DMS53 treated with DMSO at 0.1 percent for 48 hours (cell line): ENCODE data around the gene MOG.

Experiments
- DNase-seq: peaks from one replicate; lab custom pipeline; 2025; ENCODE audit not compliant: unreplicated experiment; lab: John Stamatoyannopoulos, UW

The MOG gene

DNA sequence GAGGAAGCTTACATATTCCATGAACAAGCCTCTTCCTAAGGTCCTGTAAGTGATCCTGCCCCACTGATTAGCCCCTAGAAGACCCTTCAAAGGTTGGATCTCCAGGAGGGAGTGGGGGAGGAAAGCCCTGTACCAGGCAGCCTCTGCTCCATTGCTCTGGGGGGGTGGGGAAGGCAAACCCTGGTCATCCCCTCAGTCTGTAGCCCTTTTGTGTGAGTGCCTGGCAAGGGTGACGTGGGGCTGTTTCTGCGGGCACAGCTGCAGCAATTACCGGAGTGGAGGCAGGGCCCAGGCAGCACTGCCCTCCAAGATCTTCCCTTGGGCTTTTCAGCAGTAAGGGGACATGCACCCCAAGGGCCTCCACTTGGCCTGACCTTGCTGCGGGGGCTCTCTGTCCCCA lies at the start of gene MOG:
Gene MOG, plus strand, starts transcription at position 295 of the 400 bp plus-strand sequence. CDS start 118 bp downstream, outside the sequence.
- DNase-seq = no peak

DNA sequence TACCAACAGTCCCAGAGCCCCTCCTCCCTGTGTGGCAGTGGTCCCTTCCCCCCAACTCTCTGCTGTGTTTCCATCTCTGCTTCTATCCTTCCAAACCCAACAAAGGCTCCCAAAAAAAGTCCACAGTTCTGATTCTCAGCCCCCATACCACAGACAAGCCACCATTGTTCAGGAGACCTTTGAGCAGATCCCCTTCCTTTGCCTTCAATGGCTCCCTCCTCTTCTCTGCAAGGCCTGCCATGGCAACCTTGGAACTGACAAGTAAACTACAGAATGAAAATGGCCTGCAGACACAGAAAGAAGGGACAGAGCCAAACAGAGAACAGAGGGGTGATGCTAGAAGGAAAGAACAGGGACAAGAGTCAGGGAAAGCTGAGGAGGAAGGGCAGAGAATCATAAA lies 48.8 kb upstream of the MOG start:
- DNase-seq = no peak

DNA sequence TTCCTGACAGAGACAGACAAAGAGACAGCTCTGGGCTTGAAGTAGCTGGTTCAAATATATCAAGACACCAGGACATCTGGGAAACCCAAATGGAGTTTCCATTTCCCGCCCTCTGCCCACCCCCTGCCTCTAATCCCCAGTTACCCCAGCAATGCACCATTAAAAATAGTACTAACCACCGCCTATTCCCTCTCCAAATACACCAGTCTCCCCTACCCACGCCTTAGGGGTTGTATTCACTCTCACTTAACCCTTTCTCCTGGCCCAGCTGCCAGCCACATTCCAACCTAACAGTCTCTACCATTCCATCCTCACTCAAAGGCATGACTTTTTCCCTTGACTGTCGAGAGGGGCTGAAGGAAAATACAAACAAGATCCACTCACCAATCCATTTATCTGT lies 46.4 kb upstream of the MOG start:
- DNase-seq = no peak

DNA sequence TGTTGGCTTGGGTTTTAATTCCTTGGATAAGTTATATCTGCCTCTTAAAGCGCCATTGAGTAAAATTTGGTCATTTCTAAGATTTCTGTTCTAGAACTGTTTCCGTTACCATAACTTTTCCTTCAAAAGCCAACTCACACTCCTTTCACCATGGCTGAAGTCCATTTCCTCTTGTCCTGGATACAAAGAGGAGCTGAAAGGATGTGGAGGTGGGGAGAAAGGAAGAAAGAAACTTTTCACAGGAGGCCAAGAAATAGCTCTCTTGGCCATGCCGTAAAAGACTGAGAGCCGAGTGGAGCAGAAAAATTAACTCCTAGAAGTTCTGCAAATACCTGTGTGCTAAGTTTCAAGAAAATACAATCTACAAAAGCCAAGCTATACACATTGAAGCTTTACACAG lies 45.5 kb upstream of the MOG start:
- no peak for DNase-seq

DNA sequence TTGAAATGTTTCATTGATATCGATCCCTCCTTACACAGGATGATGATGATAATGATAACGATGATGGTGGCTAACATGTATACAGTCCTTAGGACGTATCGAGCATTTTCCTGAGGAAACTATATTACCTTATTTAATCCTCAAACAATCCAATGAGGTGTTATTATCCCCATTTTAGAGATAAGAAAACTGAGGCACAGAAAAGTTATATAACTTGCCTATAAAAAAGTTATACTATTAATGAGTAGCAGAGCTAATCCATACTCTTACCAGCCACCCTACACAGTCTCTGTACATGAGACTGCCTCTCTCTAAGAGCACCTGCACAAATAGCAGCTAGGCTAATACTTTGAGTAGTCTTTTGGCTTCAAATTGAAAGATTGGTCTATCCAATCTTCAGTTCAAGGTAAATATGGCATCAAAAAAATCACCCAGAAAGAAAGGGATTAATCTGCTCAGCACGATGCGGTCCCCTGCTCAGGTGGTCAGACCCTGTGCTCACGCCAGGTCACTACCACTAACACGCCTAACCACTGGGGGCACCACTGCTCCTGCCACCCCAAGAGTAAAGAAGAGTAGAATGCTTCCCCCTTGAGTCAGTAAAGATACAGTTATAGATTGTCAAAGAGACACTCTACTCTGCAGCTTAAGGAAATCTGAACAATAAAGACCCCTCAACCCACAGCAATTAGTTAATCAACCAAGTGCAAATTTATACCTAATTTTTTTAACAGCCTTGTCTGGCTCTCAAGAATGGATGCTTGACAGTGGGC lies 38.9 kb upstream of the MOG start:
- no peak for DNase-seq

DNA sequence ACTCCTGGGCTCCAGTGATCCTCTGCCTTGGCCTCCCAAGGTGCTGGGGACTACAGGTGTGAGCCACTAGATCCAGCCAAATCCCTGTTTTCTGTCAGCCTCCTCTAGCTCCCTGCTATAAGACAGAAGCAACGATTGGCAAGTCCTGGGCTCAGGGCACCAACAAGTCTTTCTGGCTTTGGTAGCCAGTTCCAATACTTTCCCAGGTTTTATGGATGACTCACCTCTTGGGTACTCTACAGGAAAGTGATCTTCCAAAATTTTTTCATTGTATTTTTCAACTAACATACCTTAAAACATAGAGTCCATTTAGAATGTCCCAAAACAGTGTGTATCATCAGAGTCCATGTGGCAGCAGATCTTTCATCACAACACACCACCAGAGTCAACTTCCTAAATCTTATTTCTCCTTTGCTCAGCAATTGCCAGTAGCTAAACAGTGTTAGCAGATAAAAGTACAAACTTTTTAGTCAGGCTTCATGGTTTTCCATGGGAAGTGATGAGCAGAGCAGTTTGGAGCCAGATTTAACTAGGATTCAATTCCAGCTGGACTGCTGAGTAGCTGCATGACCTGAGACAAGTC lies 37.2 kb upstream of the MOG start:
- no peak for DNase-seq

DNA sequence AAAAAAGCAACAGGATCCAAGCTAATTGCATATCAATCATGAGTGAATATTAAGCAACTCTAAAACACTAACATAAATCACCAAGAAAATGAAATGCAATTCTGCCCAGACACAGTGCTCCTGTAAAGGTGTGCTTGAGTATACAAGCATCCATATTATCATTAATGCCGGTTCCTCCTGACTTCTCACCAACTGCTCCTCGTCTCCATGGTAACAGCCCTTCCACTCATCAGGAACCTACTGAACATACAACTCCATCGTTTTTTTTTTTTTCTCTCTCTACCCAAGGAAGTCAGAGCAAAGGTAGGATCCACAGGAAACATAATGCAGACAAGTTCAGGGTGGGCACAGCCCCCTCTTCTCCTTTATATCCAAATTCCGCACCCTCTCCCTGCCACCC lies 36.3 kb upstream of the MOG start:
- no peak for DNase-seq

DNA sequence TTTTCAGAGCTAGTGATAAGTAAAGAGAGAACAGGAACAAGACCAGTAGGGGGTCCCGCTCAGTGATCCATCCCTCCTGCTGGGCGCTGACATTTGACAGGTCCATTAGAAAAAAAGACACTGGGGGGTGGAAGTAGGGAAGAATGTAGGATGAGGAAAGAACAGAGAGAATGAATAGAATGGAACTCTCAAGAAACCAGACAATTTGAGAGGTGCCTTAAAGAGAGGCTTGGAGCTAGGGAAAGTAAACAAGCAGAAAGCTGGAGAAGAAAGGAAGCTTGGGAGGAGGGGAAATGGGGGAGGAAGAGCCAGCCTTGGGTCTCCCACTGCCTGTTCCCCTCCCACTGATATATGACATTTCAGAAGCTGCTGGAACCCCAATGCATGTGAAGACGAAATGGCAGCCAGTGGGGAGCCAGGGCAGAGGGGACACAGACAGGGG lies 32.4 kb upstream of the MOG start:
- DNase-seq = no peak

DNA sequence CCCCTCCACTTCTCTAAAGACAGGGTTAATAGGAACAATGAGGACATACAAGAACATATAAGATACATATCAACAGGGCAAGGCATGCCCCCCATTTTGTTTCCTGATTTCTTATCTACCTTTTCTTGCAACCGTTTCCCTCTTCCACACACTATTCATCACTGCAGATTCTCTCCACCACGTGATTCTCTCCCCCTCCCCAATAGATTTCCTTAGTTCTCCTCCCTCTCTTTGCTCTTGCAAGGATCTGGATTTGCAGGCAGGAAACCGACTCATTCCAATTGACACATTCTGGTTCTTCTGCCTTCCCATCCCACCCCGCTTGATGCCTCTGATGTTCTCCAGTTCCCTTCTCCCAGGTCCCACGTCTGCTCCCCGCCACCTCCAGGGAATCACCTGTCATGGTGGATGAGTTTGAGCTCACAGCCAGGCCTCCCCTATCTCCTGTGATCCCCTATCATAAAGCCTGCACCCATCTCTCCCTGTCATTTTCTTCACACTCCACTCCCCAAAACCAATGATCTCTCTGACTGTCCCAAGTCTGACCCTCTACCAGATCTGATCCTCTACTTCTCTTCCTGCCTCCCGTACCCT lies 31.5 kb upstream of the MOG start:
- no peak for DNase-seq

DNA sequence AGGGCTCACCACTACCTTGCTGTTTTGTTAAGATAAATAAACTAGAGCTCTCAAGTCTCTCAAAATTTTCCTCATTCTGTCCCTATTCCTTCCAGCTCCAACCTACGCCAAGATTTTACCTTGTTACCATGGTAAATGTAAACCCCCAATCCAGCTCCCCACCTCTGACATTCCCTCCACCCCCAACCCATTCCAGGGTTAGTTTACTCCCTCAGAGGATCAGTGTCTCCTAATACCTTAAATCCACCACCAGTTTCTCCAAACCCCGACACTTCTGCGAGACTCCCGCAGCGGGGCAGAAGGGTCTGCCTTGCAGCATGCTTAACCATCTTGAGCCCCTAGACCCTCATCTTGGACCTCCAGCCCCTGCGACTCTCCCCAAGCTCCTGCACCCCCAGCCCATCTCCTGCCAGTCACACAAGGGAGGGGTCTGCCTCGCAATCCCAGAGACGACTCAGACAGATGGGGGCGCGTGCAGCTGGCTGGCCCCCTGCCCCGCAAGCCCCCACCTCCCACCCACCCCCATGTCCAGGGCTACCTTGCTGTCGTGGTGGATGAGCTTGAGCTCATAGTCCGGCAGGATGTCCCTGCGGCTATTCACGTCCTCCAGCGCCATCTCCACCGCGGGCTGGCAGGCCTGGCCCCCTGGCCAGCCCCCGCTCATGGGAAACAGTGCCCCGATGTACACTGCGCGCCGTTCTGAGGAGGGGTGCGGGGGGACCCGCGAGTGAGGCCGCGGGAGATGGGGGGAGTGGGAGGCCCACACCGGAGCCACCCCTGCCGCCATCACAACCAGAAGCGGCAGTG lies 29.7 kb upstream of the MOG start:
- no peak for DNase-seq

DNA sequence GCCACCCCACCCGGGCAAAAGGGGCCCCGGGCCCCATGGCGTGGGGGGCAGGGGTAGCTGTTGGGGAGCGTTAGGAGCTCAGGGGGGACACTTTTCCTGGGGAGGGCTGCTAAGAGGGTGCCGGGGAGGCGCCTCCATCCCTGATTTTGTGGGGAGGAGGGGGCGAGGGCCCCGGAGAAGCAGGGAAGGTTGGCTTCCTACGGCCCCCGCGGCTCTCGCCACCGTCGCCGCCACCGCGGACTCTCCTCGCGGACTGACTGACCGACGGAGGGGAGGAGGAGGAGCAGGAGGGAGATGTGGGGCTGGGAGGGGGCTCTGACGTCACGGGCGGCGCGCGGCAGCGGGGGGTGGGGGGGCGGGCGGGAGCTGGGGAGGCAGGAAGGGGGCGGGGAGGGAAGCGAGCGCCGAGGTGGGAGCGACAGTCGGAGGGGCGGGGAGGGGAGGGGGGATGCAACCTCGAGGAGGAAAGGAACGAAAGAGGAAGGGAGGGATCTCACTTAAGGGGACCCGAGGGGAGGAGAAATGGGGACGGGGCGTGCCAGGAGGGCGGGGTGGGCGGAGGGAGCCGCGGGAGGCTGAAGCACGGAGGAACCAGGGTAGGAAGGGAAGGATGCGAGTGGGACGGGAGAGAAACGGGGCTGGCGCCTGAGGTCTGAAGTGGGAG lies 29.0 kb upstream of the MOG start:
- DNase-seq = peak; percentile 35

DNA sequence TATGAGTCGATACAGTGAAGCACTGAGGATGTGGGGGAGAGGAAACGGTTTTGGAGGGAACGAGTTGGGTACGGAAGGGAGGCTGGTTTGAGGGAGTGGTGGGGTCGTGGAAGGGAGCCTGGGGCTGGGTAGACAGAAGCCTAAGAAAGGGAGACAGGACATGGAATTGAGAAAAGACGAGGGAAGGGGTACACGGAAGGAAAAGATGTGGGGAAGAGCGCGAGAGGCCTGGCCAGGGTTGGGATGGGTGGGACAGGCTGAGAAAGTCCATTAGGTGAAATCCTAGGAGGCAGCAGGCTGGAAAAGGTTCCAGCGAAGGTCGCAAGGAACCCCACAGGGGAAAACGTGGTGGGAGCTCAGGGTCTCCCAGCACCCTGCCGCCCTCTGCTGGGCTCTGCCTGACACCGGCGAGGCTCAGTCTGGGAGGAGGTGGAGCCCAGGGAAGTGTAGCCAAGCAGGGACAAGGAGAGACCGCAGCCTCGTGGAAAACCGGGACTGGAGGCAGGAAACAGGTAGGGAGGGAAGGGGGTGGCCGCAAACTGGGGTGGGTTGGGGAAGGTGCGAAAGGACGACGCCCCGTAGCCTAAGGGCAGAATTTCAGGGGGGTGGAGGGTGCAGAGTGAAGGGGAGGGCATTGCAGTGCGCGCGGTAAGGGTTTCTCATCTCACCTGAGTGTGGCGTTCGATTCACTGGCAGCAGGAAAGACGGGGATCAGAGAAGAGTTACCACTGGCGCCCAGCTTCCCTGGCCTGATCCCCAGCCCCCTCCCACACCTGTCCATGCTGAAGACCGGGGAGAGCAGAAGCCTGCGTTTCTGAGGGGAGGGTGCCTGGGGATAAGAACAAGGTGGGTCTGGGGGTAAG lies 28.2 kb upstream of the MOG start:
- peak; percentile 80 for DNase-seq

DNA sequence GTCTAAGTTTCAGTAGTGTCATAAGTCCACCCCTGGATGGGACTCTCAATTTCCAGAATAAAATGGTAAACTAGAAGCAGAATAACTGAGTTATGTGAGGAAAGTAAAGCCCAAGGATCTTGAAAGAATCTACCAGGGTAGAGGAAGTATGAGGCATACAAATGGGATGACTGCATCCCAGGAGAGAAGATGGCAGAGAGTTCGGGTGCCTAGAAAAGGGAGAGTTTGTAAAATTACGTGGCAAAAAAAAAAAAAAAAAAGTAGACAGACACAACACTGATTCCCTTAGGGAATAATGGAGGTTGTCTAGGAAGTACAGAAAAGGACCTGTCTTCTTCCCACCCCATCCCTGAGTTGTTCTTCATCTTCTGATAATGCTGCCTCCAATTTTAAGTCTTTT lies 27.3 kb upstream of the MOG start:
- no peak for DNase-seq

DNA sequence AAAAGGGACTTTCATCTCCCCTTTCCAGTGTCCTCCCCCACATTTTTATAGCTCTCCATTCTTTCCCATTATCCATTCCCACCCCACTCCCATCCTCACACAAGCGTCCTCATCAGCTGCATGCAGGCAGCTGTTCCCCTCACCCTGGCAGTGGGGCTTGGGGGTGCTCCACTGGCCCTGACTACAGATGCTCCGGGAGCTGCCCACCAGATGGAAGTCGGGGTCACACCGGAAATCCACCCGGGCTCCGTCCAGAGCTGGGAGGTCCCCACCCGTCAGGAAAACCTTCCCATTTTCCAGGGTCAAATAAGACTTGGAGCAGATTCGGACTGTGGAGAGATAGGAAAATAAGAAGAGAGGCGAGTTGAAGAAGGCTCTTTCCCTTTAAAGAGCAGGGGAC lies 26.6 kb upstream of the MOG start:
- DNase-seq = no peak

DNA sequence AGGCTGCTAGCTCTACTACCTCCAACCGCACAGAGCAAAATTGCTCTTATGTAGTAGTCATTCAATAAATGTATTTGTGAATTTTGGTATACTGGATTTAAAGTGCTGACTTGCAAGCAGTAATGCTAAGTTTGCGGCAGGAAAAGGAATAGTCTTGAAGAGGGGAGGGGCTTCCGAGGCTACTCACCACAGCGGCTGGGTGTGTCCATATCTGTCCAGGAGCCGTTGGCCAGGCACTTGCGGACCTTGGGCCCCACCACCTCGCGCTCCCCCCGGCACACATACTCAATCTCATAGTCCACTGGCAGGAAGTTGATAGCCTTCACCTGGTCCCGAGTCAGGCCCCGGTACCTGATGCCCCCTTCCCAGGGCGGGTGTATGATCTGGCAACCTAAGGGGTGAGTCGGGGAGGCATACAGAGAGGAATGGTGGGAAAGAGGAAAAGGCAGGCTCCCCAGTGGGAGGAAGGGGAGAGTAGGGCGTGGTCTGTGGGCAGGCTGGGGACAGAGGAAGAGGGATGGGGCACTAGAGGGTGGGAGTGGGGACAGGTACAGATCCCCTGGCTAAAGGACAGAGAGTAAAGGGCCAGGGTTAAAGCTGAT lies 25.6 kb upstream of the MOG start:
- DNase-seq = no peak

DNA sequence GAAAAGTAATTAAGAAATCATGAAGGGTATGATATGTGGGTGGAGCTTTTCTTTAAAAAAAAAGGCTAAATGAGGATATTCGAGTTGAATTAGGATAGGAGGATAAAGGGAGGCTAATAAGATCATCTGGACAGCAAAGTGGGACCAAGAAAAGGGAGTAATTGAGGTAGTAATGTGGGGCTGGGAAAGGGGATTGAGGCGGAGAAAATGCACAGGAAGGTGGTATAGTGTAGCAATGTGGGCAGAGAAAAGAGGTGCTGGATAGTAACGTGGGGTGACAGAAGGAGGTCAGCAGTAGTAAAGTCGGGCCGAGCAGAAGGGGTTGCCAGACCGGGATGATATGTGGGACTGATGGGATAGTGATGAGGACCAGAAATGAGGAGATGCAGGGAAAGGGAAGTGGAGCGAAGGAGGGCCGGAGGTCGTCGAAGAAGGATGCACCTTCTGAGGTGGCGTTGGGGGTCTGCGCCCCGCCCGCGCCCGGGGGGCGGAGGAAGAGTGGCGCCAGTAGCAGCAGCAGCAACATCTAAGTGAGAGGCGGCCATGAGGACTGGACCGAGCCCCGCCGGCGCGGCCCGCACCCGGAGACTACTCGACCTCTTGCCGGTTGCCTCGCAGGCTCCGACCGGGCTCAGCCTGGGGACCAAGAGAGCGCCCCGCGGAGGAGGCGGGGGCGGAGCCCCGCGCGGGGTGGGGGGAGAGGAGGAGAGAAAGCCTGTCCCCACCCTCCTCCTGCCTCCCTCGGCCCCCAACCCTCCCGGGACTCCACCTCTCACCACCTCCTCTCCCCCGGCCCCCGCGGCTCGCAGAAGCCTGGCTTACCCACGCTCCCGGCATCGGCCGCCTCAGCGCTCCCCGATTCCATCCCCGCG lies 24.8 kb upstream of the MOG start:
- DNase-seq = no peak

DNA sequence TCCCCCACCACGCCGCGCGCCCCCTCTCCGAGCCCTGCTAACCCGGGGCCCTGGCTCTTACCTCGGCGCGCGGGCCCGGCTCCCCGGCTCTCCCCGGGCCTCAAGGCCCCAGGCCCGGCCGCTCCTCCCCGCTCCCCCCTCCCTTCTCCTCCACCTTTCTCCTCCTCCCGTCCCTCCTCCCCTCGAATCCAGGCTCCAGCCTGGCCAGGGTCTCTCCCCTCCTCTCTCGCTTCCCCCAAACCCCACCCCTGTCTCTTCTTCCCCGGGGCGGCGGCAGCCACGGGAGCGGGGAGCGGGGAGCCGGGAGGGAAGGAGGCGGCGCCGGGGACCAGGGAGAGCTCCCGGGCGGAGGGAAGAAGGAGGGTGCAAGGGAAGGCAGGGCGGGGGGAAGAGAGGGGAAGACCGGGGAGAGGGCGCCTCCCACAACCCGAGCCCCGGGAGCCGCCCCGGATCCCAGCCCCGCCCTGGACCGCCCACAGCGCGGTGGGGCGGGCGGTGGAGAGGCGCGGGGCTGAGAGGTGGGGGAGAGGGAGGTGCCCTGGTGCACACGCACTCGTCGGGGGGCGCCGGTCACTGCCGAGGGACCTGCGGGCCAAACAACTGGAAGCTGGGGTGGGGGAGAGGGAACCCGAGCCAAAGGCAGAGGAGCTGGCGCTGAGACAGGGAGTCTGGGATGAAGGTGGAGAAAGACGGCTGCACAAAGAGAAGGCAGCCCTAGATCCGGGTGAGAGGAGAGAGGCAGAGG lies 23.9 kb upstream of the MOG start, which contains the start of gene GABBR1:
Gene GABBR1, minus strand, starts transcription at position 395 of the 745 bp plus-strand sequence. CDS start 798 bp downstream, outside the sequence.
- DNase-seq = peak; percentile 74

DNA sequence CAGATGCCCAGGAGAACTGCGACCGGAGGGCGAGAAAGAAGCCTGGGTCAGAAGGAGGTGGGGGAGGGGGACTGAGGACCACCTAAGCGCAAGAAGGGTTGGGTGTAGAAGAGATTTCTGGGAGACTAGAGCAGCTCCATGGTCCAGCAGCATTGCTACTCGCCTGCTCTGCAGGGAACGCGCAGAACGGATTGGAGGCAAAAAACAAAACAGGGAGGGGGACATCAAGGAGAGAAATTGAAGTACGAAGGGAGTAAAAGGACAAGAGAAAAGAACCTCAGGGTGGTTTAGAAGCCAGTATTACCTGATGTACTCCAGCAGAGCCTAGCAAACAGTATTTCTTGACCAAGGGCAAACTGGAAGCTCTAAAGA lies 23.4 kb upstream of the MOG start:
- DNase-seq = peak; percentile 30
